Vagina (tissue), 2 donors: ENCODE results near the gene ASRGL1.

Experiments used
- POLR2AphosphoS5 ChIP-seq, 2 donors: sonication (generic); formaldehyde crosslinking; IDR thresholded peaks; one replicate each; pipeline ENCODE4 v1.9.0; 2017; ENCODE audit warnings: antibody characterized with exemption in 2 of 2, mild to moderate bottlenecking in 2 of 2, low read depth in 1 of 2; ENCODE audit not compliant: insufficient read depth in 1 of 2
- TF ChIP-seq, protein P1 (sequence below), 3 experiments: fragments of 450-650 bp in 2 of 3; fragments of 200-600 bp in 1 of 3; sonication (generic) in 1 of 3; IDR thresholded peaks; one replicate each; pipeline ENCODE4 v1.5.1; 2017 to 2019; ENCODE audit warnings: antibody characterized with exemption in 3 of 3, mild to moderate bottlenecking in 2 of 3, moderate library complexity in 2 of 3

DNA sequence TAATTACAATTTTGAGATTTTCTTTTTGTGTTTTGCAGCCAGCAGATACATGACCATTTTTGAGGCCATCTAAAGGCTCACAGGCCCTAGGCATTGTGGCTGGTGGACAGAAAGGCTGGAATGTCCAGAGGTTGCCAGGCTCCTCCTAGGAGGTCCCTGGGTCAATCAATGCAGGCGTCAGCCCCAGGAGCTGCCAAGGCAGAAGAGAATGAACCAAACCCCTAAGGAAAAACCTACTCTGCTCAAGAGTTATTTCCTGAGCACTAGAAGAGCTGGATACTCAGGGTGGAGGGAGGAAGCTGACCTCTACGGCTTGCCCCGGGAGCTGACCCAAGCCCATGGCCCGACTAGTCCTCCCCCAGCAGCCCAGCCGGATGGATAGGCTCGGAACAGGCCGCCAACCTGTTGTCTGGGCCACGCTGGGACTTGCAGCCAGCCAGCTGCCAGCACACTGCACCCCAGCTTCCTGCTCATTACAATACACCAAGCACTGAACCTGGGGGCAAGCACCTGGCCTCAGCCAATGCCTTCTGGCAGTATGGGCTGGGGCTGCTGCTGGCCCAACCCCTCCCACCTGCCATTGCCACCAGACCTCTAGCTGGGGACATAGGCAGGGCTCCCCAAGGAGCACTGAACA lies 75.9 kb downstream of the ASRGL1 start:
- TF ChIP-seq POLR2AphosphoS5 (IDR thresholded peaks at IDR 0.05; ENCODE audit: insufficient read depth in 1 of 2, low read depth in 1 of 2): no peak
- TF ChIP-seq, protein P1, sequence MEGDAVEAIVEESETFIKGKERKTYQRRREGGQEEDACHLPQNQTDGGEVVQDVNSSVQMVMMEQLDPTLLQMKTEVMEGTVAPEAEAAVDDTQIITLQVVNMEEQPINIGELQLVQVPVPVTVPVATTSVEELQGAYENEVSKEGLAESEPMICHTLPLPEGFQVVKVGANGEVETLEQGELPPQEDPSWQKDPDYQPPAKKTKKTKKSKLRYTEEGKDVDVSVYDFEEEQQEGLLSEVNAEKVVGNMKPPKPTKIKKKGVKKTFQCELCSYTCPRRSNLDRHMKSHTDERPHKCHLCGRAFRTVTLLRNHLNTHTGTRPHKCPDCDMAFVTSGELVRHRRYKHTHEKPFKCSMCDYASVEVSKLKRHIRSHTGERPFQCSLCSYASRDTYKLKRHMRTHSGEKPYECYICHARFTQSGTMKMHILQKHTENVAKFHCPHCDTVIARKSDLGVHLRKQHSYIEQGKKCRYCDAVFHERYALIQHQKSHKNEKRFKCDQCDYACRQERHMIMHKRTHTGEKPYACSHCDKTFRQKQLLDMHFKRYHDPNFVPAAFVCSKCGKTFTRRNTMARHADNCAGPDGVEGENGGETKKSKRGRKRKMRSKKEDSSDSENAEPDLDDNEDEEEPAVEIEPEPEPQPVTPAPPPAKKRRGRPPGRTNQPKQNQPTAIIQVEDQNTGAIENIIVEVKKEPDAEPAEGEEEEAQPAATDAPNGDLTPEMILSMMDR (IDR thresholded peaks at IDR 0.05): no peak
